Astrocyte of the hippocampus (primary cell): ENCODE measurements around the gene ID2.

Source experiments
- DNase-seq: peaks from one replicate; pipeline ENCODE4 v3.0.0; 2011; ENCODE audit warnings: low read depth, low spot score

ID2 gene

DNA sequence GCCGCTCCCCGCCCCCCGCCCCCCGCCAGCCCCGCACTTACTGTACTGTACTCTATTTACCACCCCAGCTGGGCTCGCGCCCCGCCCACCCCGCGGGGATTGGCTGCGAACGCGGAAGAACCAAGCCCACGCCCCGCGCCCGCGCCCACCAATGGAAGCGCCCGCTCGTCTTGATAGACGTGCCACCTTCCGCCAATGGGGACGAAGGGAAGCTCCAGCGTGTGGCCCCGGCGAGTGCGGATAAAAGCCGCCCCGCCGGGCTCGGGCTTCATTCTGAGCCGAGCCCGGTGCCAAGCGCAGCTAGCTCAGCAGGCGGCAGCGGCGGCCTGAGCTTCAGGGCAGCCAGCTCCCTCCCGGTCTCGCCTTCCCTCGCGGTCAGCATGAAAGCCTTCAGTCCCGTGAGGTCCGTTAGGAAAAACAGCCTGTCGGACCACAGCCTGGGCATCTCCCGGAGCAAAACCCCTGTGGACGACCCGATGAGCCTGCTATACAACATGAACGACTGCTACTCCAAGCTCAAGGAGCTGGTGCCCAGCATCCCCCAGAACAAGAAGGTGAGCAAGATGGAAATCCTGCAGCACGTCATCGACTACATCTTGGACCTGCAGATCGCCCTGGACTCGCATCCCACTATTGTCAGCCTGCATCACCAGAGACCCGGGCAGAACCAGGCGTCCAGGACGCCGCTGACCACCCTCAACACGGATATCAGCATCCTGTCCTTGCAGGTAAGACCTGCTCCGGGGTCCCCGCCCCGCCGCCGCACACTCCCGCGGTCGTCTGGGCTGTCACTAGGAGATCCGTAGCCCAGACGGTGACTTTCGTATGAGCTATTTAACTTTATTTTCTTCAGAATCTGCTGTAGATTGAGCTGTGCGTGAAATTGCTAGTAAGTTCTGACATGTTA lies at the start of gene ID2:
ID2 (plus strand) TSS at position 271 of the 907 bp plus-strand sequence; CDS start at position 381, 110 bp downstream.
- peak; percentile 100 for DNase-seq

DNA sequence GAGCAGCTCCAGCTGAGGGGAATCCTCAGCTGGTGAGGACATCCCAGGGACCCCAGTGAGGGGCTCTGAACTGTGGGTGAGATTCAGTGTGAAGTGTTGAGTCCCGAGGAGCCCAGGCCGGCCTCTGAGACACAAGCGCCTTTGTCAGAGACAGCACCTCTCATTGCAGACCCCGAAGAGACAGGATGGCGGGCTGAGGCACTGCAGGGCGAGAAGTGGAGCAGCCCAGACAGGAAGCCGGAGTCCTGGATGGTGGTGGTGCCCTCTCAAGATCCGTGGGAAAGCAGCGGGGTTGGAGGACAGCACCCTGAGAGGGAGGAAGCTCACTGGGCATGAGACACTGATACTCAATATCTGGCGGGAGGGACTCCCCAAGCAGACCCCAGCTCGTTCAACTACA lies 49.1 kb upstream of the ID2 start:
- no peak for DNase-seq

DNA sequence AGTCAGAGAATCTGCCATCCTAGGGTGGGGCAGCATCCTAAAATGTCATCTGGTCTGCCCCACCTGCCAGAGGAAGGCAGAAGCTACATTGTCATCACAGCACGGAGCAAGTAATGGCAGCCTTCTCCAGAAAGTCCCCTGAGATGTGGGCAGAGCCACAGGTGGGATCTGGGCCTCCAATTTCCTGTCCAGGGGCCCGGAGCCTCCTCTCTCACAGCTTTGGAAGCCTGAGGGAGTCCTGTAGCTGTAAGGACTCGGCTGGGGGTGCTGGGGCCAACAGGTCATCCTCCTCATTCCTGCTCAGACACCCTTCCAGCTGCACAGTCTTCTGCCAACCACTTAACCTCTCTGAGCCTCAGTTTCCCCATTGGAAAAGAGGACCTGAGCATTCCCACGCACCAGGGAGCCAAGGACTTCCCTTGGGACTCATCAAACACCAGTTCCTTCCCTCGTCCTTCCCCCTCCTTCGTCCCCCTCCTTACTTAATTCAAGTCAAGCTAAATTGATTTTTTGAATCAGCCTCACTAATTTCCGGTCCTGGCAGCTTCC lies 48.6 kb upstream of the ID2 start:
- no peak for DNase-seq

- peak; percentile 92 for DNase-seq
Observed at GRCh38 chr2:8633735-8634313, 48.0 kb upstream of the ID2 start.

GRCh38 chr2:8634466-8635172 lies 47.2 kb upstream of the ID2 start:
- no peak for DNase-seq

DNA sequence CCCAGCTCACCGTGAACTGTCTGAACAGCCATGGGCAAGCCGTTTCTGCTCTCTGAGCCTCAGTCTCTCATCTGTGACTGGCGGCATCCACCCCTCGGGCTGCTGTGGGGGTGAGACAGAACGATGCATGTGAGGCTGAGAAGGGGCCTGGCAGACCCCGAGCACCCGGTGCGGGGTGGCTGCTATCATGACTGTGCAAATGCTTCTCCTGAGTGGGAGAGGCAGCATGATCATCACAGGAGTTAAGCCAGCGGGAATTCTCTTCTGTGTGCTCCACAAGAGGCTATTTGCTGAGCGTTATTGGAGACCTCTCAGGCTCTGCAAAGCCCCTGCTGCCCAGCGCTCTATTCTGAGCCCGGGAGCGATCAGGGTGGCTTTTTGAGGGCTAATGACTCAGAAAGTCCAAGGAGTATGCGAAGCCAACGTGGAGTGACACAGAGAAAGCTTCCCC lies 45.8 kb upstream of the ID2 start:
- peak; percentile 64 for DNase-seq

- peak; percentile 73 for DNase-seq
Observed at GRCh38 chr2:8636721-8637636, 44.9 kb upstream of the ID2 start.

- DNase-seq, result no peak
Observed at GRCh38 chr2:8638327-8638726, 43.5 kb upstream of the ID2 start.

- no peak for DNase-seq
Observed at GRCh38 chr2:8639122-8639635, 42.7 kb upstream of the ID2 start.

- no peak for DNase-seq
Observed at GRCh38 chr2:8640498-8640897, 41.4 kb upstream of the ID2 start.

DNA sequence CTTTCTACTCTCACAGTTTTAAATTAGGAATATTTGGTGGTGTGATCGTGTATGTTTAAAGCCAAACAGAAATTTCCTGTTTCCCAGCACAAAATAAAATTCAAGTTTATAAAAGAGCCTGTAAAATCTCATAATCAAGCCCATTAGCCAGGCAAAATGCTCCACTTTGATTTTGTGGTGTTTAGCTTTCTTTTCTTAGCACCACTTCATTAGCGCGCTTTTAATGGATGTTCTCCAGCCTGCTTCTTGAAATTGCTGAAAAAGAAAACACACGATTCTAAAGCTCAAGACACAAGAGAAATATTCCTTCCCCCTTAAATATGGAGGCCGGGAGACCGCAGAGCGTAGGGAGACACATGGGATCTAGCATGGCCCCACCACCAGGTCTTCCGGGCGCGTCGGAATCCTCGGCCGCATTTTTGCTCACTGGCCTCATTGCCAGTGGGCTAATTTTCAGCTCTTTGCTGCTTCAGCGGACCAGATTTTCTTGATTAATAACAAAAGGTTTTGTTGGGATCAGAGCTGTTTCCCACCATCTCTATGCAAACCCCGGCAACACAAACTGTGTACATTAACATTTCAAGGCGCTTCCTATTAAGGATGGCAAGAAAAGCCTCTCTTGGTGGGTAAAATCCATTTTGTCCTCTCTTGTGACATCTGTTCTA lies 40.4 kb upstream of the ID2 start:
- no peak for DNase-seq

DNA sequence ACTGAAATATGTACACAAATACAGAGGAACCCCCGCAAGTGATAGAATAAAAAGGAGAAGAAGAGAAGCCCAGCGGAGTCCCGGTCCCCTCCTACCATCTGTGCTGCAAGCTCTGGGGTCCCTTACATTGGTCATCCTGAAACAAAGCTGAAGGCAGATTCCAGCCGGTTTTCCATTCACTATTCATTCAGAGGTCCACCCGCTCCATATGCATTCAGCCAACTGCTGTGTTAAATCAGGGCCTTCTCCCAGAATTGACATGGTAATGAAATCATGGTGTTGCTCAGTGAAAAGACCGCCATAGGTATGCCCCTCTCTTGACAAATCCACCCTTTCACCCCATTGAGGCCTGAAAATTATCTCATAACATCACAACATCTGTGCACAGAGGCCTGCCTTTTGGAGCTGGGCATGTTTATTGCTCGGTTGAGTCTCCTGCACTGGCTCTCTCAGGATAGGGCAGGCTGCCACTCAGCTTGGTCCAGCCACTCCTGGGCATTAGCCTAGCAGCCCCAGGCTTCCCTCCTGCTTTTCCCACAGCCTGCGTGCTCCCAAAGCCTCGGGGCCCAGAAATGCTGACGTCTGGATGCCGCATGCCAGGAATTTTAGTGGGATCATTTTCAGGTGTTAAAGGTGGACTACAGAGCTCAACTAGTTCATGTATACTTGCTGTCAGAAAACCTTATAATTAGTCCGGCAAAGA lies 39.3 kb upstream of the ID2 start:
- no peak for DNase-seq

GRCh38 chr2:8643250-8643995 lies 38.4 kb upstream of the ID2 start:
- DNase-seq, result no peak

DNA sequence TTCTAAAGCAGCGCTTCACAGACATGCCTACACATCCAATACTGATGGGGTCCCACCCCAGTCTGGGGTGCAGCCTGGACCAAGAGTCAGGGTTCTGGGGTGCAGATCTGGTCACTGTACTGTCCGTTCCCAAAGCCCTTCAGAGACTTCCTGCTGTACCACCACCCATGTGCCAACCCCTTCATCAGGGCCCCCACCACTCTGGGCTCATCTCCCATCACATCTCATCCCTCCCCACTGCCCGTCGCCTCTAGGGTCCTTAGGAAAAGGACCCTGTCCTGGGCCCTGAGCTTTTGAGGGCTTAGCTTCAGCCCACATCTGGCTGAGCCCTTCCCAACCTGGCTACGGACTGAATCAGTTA lies 37.9 kb upstream of the ID2 start:
- no peak for DNase-seq

GRCh38 chr2:8644605-8645175 lies 37.2 kb upstream of the ID2 start:
- DNase-seq, result no peak

GRCh38 chr2:8645176-8645831 lies 36.6 kb upstream of the ID2 start:
- no peak for DNase-seq

GRCh38 chr2:8646731-8647461 lies 35.0 kb upstream of the ID2 start:
- DNase-seq, result no peak
